ENCODE data around the gene PROSER3.

Gene PROSER3

DNA sequence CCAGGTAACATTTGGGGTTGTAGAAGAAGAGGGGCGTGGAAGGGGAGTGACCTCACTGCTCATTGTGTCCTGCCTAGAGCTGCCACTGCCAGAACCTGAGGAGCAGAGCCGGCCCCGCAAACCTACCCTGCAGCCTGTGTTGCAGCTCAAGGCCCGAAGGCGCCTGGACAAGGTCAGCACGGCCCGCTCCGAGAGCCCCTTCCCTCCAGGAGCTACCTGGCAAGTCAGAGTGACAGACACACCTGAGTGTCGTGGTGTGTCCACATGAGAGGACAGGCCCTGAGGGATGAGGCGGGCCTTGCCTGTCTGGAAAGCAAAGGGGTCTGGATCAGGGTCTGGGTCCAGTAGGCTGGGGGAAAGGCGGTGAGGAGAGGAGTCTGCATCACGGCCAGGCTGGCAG lies 33.4 kb upstream of the PROSER3 start:
- peaks cover 84% of the 10 kb centered on the region for H3K36me3 ChIP-seq (ENCODE audit: insufficient read depth, low read length)
- no peaks in the 10 kb centered on the region for H3K27me3 ChIP-seq (ENCODE audit: control insufficient read depth, insufficient read depth, low read length)
- H3K9me3 ChIP-seq (replicated peaks; ENCODE audit: low read length): no peaks in the 10 kb centered on the region
- H3K4me2 ChIP-seq (ENCODE audit: low read length): no peak overlapping the region
- H3K9ac ChIP-seq (ENCODE audit: low read depth, low read length): no peak overlapping the region
- peaks cover under 1% of the 10 kb centered on the region for H3K4me1 ChIP-seq (ENCODE audit: control insufficient read depth, insufficient read depth, low read length)
- no peak overlapping the region for H3K4me3 ChIP-seq (ENCODE audit: low read length)

DNA sequence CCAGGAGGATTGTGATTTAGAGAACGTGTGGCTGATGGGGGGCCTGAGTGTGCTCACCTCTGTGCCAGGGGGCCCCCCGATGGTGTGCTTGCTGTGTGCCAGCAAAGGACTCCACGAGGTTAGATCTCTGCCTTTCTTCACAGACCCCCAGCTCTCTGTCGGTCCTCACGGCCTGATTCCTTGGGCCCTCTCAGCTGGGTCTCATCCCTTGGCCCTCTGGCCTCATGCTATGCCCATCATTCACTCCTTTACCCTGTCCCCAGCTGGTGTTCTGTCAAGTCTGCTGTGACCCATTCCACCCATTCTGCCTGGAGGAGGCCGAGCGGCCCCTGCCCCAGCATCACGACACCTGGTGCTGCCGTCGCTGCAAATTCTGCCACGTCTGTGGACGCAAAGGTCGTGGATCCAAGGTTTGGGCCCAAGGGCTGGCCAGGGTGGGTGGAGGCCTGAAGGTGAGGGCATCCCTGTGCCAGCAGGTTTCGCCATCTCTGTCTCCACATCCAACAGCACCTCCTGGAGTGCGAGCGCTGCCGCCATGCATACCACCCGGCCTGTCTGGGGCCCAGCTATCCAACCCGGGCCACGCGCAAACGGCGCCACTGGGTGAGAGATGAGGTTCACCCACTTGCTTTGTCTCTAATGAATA lies 32.6 kb upstream of the PROSER3 start:
- Histone ChIP-seq H3K9ac (ENCODE audit: low read depth, low read length) (no peak overlapping the region), H3K9me3 (replicated peaks; ENCODE audit: low read length) (no peaks in the 10 kb centered on the region), H3K27me3 (ENCODE audit: control insufficient read depth, insufficient read depth, low read length) (no peaks in the 10 kb centered on the region), H3K4me3 (ENCODE audit: low read length) (no peak overlapping the region), H3K36me3 (ENCODE audit: insufficient read depth, low read length) (peaks cover 86% of the 10 kb centered on the region), H3K4me1 (ENCODE audit: control insufficient read depth, insufficient read depth, low read length) (no peaks in the 10 kb centered on the region), H3K4me2 (ENCODE audit: low read length) (no peak overlapping the region)

DNA sequence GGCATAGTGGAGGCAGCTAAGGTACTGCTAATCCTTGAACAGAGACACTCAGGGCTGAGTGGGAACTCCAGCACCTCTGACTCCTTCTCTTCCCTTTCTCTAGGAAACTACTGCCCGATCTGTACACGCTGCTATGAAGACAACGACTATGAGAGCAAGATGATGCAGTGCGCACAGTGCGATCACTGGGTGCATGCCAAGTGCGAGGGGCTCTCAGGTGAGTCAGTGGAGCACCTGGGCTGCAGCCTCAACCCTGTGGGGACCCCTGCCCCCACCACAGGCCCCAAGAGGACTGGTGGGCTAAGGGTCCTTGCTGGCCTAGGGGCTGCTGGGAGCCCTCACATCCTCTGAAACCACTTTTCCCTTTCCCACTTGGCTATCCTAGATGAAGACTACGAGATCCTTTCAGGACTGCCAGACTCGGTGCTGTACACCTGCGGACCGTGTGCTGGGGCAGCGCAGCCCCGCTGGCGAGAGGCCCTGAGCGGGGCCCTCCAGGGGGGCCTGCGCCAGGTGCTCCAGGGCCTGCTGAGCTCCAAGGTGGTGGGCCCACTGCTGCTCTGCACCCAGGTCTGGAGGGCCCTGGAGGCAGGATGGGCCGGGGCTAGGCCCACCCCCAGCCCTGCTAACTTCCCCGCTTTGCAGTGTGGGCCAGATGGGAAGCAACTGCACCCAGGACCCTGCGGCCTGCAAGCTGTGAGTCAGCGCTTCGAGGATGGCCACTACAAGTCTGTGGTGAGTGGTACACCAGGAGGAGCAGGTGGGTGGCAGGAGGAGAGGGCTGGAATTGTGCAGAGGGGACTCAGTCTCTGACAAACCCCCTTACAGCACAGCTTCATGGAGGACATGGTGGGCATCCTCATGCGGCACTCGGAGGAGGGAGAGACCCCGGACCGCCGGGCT lies 30.7 kb upstream of the PROSER3 start:
- no peaks in the 10 kb centered on the region for H3K9me3 ChIP-seq (replicated peaks; ENCODE audit: low read length)
- no peaks in the 10 kb centered on the region for H3K4me1 ChIP-seq (ENCODE audit: control insufficient read depth, insufficient read depth, low read length)
- no peak overlapping the region for H3K9ac ChIP-seq (ENCODE audit: low read depth, low read length)
- no peak overlapping the region for H3K4me3 ChIP-seq (ENCODE audit: low read length)
- no peak overlapping the region for H3K4me2 ChIP-seq (ENCODE audit: low read length)
- H3K27me3 ChIP-seq (ENCODE audit: control insufficient read depth, insufficient read depth, low read length): no peaks in the 10 kb centered on the region
- H3K36me3 ChIP-seq (ENCODE audit: insufficient read depth, low read length): peaks cover 91% of the 10 kb centered on the region

DNA sequence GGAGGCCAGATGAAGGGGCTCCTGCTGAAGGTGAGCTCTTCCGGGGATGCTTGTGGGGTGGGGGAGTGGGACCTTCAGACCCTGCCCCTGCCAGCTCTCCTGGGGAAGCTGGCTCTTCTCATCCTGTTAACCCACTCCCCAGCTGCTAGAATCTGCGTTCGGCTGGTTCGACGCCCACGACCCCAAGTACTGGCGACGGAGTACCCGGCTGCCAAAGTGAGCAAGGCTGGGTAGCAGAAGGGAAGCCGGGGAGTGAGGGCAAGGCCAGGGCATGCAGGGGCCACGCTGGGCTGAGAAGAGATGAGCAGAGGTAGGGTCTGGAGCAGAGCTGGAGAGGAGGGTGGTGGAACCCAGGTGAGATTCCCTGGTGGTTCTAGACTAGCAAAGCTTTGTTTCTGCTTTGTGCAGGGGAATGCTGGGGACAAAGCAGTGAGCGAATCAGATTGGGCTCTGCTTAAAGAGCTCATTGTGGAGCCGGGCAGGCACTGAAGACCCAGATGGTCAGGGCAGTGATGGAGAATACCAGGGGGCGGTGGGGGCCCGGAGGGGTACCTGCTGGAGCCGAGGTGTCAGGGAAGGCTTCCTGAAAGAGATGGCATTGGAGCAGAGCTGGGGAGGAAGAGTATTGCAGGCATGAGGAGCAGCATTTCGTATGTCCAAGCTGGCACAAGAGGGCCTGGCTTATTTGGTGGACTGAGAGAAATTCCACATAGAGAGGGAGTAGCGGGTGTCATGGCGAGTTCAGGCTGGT lies 29.8 kb upstream of the PROSER3 start:
- no peaks in the 10 kb centered on the region for H3K9me3 ChIP-seq (replicated peaks; ENCODE audit: low read length)
- H3K4me1 ChIP-seq (ENCODE audit: control insufficient read depth, insufficient read depth, low read length): no peaks in the 10 kb centered on the region
- H3K27me3 ChIP-seq (ENCODE audit: control insufficient read depth, insufficient read depth, low read length): no peaks in the 10 kb centered on the region
- no peak overlapping the region for H3K9ac ChIP-seq (ENCODE audit: low read depth, low read length)
- no peak overlapping the region for H3K4me3 ChIP-seq (ENCODE audit: low read length)
- H3K36me3 ChIP-seq (ENCODE audit: insufficient read depth, low read length): peaks cover 89% of the 10 kb centered on the region
- no peak overlapping the region for H3K4me2 ChIP-seq (ENCODE audit: low read length)

DNA sequence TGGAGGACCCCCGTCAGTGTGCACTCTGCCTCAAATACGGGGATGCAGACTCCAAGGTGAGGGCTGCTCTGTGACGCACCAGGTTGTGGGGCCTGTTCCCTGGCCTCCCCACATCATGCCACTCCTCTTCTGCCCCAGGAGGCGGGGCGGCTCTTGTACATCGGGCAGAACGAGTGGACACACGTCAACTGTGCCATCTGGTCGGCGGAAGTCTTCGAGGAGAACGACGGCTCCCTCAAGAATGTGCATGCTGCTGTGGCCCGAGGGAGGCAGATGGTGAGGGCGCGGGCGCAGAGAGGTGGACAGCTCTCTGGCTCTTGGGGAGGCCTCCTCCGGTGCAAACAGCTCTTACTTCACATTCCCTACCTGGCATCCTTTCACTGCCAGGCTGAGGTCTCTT lies 29.0 kb upstream of the PROSER3 start:
- no peaks in the 10 kb centered on the region for H3K27me3 ChIP-seq (ENCODE audit: control insufficient read depth, insufficient read depth, low read length)
- H3K9me3 ChIP-seq (replicated peaks; ENCODE audit: low read length): no peaks in the 10 kb centered on the region
- peaks cover 88% of the 10 kb centered on the region for H3K36me3 ChIP-seq (ENCODE audit: insufficient read depth, low read length)
- no peak overlapping the region for H3K4me2 ChIP-seq (ENCODE audit: low read length)
- H3K9ac ChIP-seq (ENCODE audit: low read depth, low read length): no peak overlapping the region
- H3K4me3 ChIP-seq (ENCODE audit: low read length): no peak overlapping the region
- no peaks in the 10 kb centered on the region for H3K4me1 ChIP-seq (ENCODE audit: control insufficient read depth, insufficient read depth, low read length)

DNA sequence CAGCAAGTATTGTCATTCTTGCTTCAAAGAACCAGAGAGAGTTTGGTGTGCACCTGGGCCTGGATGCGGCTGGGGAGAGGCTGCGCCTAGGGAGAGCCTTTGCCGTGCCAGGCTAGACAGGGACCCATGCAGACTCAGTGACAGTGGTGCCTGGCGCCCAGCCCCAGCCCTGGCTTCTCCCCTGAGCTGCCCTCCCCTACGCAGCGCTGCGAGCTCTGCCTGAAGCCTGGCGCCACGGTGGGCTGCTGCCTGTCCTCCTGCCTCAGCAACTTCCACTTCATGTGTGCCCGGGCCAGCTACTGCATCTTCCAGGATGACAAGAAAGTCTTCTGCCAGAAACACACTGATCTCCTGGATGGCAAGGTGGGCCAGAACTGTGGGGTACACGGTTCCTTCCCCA lies 28.2 kb upstream of the PROSER3 start:
- H3K27me3 ChIP-seq (ENCODE audit: control insufficient read depth, insufficient read depth, low read length): no peaks in the 10 kb centered on the region
- no peaks in the 10 kb centered on the region for H3K4me1 ChIP-seq (ENCODE audit: control insufficient read depth, insufficient read depth, low read length)
- no peak overlapping the region for H3K9ac ChIP-seq (ENCODE audit: low read depth, low read length)
- peaks cover 90% of the 10 kb centered on the region for H3K36me3 ChIP-seq (ENCODE audit: insufficient read depth, low read length)
- no peaks in the 10 kb centered on the region for H3K9me3 ChIP-seq (replicated peaks; ENCODE audit: low read length)
- H3K4me3 ChIP-seq (ENCODE audit: low read length): no peak overlapping the region
- no peak overlapping the region for H3K4me2 ChIP-seq (ENCODE audit: low read length)

DNA sequence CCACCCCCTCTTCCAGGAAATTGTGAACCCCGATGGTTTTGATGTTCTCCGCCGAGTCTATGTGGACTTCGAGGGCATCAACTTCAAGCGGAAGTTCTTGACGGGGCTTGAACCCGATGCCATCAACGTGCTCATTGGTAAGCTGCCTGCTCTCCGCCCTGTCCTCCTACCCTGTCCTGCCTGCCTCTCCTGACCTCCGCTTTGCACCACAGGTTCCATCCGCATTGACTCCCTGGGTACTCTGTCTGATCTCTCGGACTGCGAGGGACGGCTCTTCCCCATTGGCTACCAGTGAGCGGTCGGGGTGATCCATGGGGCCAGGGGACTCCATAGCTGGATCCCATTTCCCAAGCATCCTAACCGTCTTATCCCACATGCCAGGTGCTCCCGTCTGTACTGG lies 27.6 kb upstream of the PROSER3 start:
- Histone ChIP-seq H3K36me3 (ENCODE audit: insufficient read depth, low read length) (peaks cover 90% of the 10 kb centered on the region), H3K4me3 (ENCODE audit: low read length) (no peak overlapping the region), H3K9ac (ENCODE audit: low read depth, low read length) (no peak overlapping the region), H3K27me3 (ENCODE audit: control insufficient read depth, insufficient read depth, low read length) (no peaks in the 10 kb centered on the region), H3K4me1 (ENCODE audit: control insufficient read depth, insufficient read depth, low read length) (no peaks in the 10 kb centered on the region), H3K4me2 (ENCODE audit: low read length) (no peak overlapping the region), H3K9me3 (replicated peaks; ENCODE audit: low read length) (no peaks in the 10 kb centered on the region)

DNA sequence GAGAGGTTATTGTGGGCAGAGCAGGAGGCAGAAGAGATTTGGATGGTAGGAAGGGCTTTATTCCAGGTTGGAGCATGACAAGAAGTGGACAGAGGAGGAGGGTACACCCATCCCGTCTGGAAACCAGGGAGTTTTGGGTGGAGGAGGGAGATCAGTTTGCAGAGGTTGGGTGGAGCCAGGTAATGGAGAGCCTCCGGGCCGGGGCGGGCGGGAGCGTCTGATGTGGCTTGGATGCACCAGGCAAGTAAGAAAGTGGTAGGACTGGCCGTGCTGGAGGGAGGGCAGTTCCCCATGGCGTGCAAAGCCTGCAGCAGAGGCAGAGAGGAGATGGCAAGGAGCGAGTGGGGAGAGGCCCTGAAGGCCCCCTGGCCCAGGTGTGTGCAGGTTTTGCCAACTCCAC lies 26.6 kb upstream of the PROSER3 start:
- H3K4me2 ChIP-seq (ENCODE audit: low read length): no peak overlapping the region
- H3K9ac ChIP-seq (ENCODE audit: low read depth, low read length): no peak overlapping the region
- H3K9me3 ChIP-seq (replicated peaks; ENCODE audit: low read length): no peaks in the 10 kb centered on the region
- no peak overlapping the region for H3K4me3 ChIP-seq (ENCODE audit: low read length)
- no peaks in the 10 kb centered on the region for H3K4me1 ChIP-seq (ENCODE audit: control insufficient read depth, insufficient read depth, low read length)
- no peaks in the 10 kb centered on the region for H3K27me3 ChIP-seq (ENCODE audit: control insufficient read depth, insufficient read depth, low read length)
- H3K36me3 ChIP-seq (ENCODE audit: insufficient read depth, low read length): peaks cover 83% of the 10 kb centered on the region

DNA sequence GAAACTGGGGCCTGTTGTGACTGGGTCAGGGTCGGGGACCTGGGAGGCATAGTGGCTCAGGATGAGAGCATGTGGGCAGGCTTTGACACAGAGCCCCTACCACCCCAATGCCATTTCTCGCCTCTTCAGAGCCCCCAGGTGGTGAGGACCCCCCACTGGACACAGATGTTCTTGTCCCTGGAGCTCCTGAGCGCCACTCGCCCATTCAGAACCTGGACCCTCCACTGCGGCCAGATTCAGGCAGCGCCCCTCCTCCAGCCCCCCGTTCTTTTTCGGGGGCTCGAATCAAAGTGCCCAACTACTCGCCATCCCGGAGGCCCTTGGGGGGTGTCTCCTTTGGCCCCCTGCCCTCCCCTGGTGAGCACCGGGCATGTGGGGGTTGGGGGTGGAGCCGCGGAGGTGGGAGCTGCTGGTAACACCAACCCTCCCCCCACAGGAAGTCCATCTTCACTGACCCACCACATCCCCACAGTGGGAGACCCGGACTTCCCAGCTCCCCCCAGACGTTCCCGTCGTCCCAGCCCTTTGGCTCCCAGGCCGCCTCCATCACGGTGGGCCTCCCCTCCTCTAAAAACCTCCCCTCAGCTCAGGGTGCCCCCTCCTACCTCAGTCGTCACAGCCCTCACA lies 26.1 kb upstream of the PROSER3 start:
- Histone ChIP-seq H3K27me3 (ENCODE audit: control insufficient read depth, insufficient read depth, low read length) (no peaks in the 10 kb centered on the region), H3K36me3 (ENCODE audit: insufficient read depth, low read length) (peaks cover 87% of the 10 kb centered on the region), H3K9ac (ENCODE audit: low read depth, low read length) (no peak overlapping the region), H3K4me3 (ENCODE audit: low read length) (no peak overlapping the region), H3K4me1 (ENCODE audit: control insufficient read depth, insufficient read depth, low read length) (no peaks in the 10 kb centered on the region), H3K4me2 (ENCODE audit: low read length) (no peak overlapping the region), H3K9me3 (replicated peaks; ENCODE audit: low read length) (no peaks in the 10 kb centered on the region)

DNA sequence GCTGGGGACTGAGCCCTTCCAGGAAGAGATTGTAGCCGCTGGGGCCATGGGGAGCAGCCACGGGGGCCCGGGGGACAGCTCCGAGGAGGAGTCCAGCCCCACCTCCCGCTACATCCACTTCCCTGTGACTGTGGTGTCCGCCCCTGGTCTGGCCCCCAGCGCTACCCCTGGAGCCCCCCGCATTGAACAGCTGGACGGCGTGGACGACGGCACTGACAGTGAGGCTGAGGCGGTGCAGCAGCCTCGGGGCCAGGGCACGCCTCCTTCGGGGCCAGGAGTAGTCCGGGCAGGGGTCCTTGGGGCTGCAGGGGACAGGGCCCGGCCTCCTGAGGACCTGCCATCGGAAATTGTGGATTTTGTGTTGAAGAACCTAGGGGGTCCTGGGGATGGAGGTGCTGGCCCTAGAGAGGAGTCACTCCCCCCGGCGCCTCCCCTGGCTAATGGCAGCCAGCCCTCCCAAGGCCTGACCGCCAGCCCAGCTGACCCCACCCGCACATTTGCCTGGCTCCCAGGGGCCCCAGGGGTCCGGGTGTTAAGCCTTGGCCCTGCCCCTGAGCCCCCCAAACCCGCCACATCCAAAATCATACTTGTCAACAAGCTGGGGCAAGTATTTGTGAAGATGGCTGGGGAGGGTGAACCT lies 25.3 kb upstream of the PROSER3 start:
- H3K4me1 ChIP-seq (ENCODE audit: control insufficient read depth, insufficient read depth, low read length): no peaks in the 10 kb centered on the region
- no peak overlapping the region for H3K9ac ChIP-seq (ENCODE audit: low read depth, low read length)
- no peak overlapping the region for H3K4me2 ChIP-seq (ENCODE audit: low read length)
- no peak overlapping the region for H3K4me3 ChIP-seq (ENCODE audit: low read length)
- no peaks in the 10 kb centered on the region for H3K9me3 ChIP-seq (replicated peaks; ENCODE audit: low read length)
- no peaks in the 10 kb centered on the region for H3K27me3 ChIP-seq (ENCODE audit: control insufficient read depth, insufficient read depth, low read length)
- peaks cover 83% of the 10 kb centered on the region for H3K36me3 ChIP-seq (ENCODE audit: insufficient read depth, low read length)
